HepG2 (cell line): Measurements from ENCODE around the gene KIFC1. TPM values are rescaled to one million over a fixed set of nuclear protein-coding genes. Genes with fewer than 3 reads are reported as not detected.
A peak's percentile ranks its signal among the peaks of the same experiment; 100 is the strongest.

ENCODE experiments used
- AGO2 ChIP-seq: fragments of 200-400 bp; formaldehyde crosslinking; optimal IDR thresholded peaks from 2 replicates; pipeline ENCODE3; 2017; ENCODE audit warnings: mild to moderate bottlenecking, low read depth, low read length, moderate library complexity
- CEBPB ChIP-seq: IDR thresholded peaks from 2 replicates; pipeline ENCODE4 v1.6.1; 2011; ENCODE audit warnings: low read depth, low read length, improper control_type of control experiment, borderline replicate concordance
- CEBPG ChIP-seq: IDR thresholded peaks from 2 replicates; pipeline ENCODE4 v1.6.1; 2016
- CHD2 ChIP-seq: IDR thresholded peaks from 2 replicates; pipeline ENCODE4 v1.6.1; 2011; ENCODE audit warnings: low read depth, low read length, improper control_type of control experiment
- EHMT2 ChIP-seq: fragments of 200-600 bp; sonication (generic); IDR thresholded peaks from 2 replicates; pipeline ENCODE4 v1.7.0; 2017; ENCODE audit warnings: antibody characterized with exemption, low read depth, low read length, borderline replicate concordance
- IRF1 ChIP-seq: sonication (generic); formaldehyde crosslinking; IDR thresholded peaks from 2 replicates; pipeline ENCODE4 v1.4.0; 2020; ENCODE audit warnings: low read depth, mild to moderate bottlenecking, missing genetic modification reagents
- MTF2 ChIP-seq: sonication (generic); formaldehyde crosslinking; IDR thresholded peaks from 2 replicates; pipeline ENCODE4 v1.5.0; 2020; ENCODE audit warnings: missing genetic modification reagents, borderline replicate concordance
- NCOA1 ChIP-seq: sonication (generic); formaldehyde crosslinking; IDR thresholded peaks from 2 replicates; pipeline ENCODE4 v1.9.0; 2021; ENCODE audit warnings: missing genetic modification reagents
- RARG ChIP-seq: sonication (generic); formaldehyde crosslinking; IDR thresholded peaks from 2 replicates; pipeline ENCODE4 v1.4.0; 2020; ENCODE audit warnings: low read depth, mild to moderate bottlenecking, missing genetic modification reagents
- SETDB1 ChIP-seq: sonication (generic); formaldehyde crosslinking; IDR thresholded peaks from 2 replicates; pipeline ENCODE4 v1.5.1; 2020; ENCODE audit warnings: missing genetic modification reagents, mild to moderate bottlenecking, borderline replicate concordance
- ZBTB37 ChIP-seq: sonication (generic); formaldehyde crosslinking; IDR thresholded peaks from 2 replicates; pipeline ENCODE4 v1.4.0; 2020; ENCODE audit warnings: mild to moderate bottlenecking, missing genetic modification reagents
- ZNF383 ChIP-seq: sonication (generic); formaldehyde crosslinking; IDR thresholded peaks from 2 replicates; pipeline ENCODE4 v1.4.0; 2020; ENCODE audit warnings: missing genetic modification reagents, mild to moderate bottlenecking, borderline replicate concordance
- ZNF431 ChIP-seq: sonication (generic); formaldehyde crosslinking; IDR thresholded peaks from 2 replicates; pipeline ENCODE4 v1.9.0; 2022; ENCODE audit warnings: missing genetic modification reagents, low read depth, mild to moderate bottlenecking, borderline replicate concordance
- ZNF468 ChIP-seq: sonication (generic); formaldehyde crosslinking; IDR thresholded peaks from 2 replicates; pipeline ENCODE4 v1.8.0; 2022; ENCODE audit warnings: mild to moderate bottlenecking, moderate library complexity, missing genetic modification reagents
- ZNF749 ChIP-seq: sonication (generic); formaldehyde crosslinking; IDR thresholded peaks from 2 replicates; pipeline ENCODE4 v1.8.0; 2022; ENCODE audit warnings: mild to moderate bottlenecking, missing genetic modification reagents, moderate library complexity, borderline replicate concordance
- ZNF75D ChIP-seq: sonication (generic); formaldehyde crosslinking; IDR thresholded peaks from 2 replicates; pipeline ENCODE4 v1.8.1; 2023; ENCODE audit warnings: missing genetic modification reagents, mild to moderate bottlenecking, borderline replicate concordance
- ZSCAN22 ChIP-seq: sonication (generic); formaldehyde crosslinking; IDR thresholded peaks from 2 replicates; pipeline ENCODE4 v1.4.0; 2020; ENCODE audit warnings: mild to moderate bottlenecking, missing genetic modification reagents
- polyA plus RNA-seq, 8 experiments: library from polyadenylated mRNA; depleted of rRNA in 3 of 8; stranded (reverse) in 7 of 8; unstranded in 1 of 8; fragments of >200 nt; fragmentation: Illumina TruSeq in 4 of 8; extraction: Trizol in 4 of 8; gene quantifications; 2 replicates each; pipeline versions ENCODE4 v1.2.1 to v1.2.3, GENCODE V29; 2011 to 2016; ENCODE audit warnings: low read depth in 4 of 8, missing spikeins in 1 of 8, mixed read lengths in 1 of 8; ENCODE audit not compliant: insufficient read depth in 1 of 8
- total RNA-seq, 5 experiments: library from RNA; depleted of rRNA; stranded (reverse); fragments of >200 nt; fragmentation: Illumina TruSeq; extraction: Trizol; gene quantifications; 2 replicates each; pipeline ENCODE4 v1.2.3, GENCODE V29; 2016; ENCODE audit warnings: low read depth in 1 of 5
- TF ChIP-seq, protein P1 (sequence below): sonication (generic); formaldehyde crosslinking; IDR thresholded peaks from 2 replicates; pipeline ENCODE4 v1.5.1; 2020; ENCODE audit warnings: mild to moderate bottlenecking, moderate library complexity, missing genetic modification reagents
- TF ChIP-seq, protein P2 (sequence below): sonication (generic); formaldehyde crosslinking; IDR thresholded peaks from 2 replicates; pipeline ENCODE4 v1.4.0; 2020; ENCODE audit warnings: mild to moderate bottlenecking, missing genetic modification reagents
- TF ChIP-seq, protein P3 (sequence below): sonication (generic); formaldehyde crosslinking; IDR thresholded peaks from 2 replicates; pipeline ENCODE4 v1.8.0; 2023; ENCODE audit warnings: mild to moderate bottlenecking, missing genetic modification reagents
- TF ChIP-seq, protein P4 (sequence below): sonication (generic); formaldehyde crosslinking; conservative IDR thresholded peaks from 2 replicates; pipeline ENCODE4 v1.8.0; 2022; ENCODE audit warnings: missing genetic modification reagents

KIFC1 gene
- total and polyA plus RNA-seq, 2 of the 13 experiments (the other 11 are each of a cell fraction or from before 2014, with no cell fraction given): 25.0 to 45.5 TPM

DNA sequence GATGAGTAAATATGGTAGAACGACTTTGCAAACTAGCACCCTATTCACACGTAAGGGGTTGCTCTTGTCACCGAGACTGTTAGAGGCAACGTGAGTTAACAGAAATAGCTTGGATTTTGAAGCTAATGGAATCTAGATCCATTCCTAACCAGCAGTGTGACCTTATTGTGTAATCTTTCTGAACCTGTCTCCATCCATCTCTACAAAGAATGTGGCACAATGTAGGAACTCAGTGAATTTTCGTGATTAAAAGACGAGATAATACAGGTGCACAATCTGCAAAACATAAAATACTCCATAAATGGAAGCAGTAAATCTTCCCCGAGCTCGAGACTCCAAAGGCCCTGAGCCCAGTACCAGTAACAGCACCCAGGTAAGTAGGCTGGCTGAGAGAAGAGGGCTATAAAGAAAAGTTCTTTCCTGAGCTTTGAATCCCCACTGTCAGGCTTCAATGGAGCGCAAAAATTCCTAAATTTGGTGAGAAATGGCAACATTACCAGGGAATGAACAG, 801 bp upstream of the KIFC1 start (continued):
- TF ChIP-seq MTF2 (CRISPR knock-in tag) (0 out of 2 replicates have a peak, but pooled peaks have one; percentile 20), CEBPG (peak; percentile 62), ZNF383 (0 out of 2 replicates have a peak, but pooled peaks have one; percentile 6), CEBPB (peak; percentile 83), IRF1 (CRISPR knock-in tag) (no peak), ZNF75D (CRISPR knock-in tag) (peak; percentile 66; the same call in 1 of the 2 replicates), RARG (CRISPR knock-in tag) (0 out of 2 replicates have a peak, but pooled peaks have one; percentile 53), EHMT2 (peak; percentile 87), ZNF468 (CRISPR knock-in tag) (0 out of 2 replicates have a peak, but pooled peaks have one; percentile 49), ZNF749 (CRISPR knock-in tag) (0 out of 2 replicates have a peak, but pooled peaks have one; percentile 11), CHD2 (no peak), ZNF431 (CRISPR knock-in tag) (0 out of 2 replicates have a peak, but pooled peaks have one; percentile 13), AGO2 (no peak), NCOA1 (0 out of 2 replicates have a peak, but pooled peaks have one; percentile 28), SETDB1 (CRISPR knock-in tag) (0 out of 2 replicates have a peak, but pooled peaks have one; percentile 23), ZSCAN22 (CRISPR knock-in tag) (0 out of 2 replicates have a peak, but pooled peaks have one; percentile 32), ZBTB37 (CRISPR knock-in tag) (peak; percentile 80; the same call in 1 of the 2 replicates)
- TF ChIP-seq, protein P1, sequence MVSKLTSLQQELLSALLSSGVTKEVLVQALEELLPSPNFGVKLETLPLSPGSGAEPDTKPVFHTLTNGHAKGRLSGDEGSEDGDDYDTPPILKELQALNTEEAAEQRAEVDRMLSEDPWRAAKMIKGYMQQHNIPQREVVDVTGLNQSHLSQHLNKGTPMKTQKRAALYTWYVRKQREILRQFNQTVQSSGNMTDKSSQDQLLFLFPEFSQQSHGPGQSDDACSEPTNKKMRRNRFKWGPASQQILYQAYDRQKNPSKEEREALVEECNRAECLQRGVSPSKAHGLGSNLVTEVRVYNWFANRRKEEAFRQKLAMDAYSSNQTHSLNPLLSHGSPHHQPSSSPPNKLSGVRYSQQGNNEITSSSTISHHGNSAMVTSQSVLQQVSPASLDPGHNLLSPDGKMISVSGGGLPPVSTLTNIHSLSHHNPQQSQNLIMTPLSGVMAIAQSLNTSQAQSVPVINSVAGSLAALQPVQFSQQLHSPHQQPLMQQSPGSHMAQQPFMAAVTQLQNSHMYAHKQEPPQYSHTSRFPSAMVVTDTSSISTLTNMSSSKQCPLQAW (CRISPR knock-in tag): peak; percentile 9; the same call in 1 of the 2 replicates
- TF ChIP-seq, protein P2, sequence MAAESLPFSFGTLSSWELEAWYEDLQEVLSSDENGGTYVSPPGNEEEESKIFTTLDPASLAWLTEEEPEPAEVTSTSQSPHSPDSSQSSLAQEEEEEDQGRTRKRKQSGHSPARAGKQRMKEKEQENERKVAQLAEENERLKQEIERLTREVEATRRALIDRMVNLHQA (CRISPR knock-in tag): 0 out of 2 replicates have a peak, but pooled peaks have one; percentile 46
- TF ChIP-seq, protein P3, sequence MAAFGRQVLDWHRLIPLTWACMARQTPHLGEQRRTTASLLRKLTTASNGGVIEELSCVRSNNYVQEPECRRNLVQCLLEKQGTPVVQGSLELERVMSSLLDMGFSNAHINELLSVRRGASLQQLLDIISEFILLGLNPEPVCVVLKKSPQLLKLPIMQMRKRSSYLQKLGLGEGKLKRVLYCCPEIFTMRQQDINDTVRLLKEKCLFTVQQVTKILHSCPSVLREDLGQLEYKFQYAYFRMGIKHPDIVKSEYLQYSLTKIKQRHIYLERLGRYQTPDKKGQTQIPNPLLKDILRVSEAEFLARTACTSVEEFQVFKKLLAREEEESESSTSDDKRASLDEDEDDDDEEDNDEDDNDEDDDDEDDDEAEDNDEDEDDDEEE (CRISPR knock-in tag): 0 out of 2 replicates have a peak, but pooled peaks have one; percentile 7
- TF ChIP-seq, protein P4, sequence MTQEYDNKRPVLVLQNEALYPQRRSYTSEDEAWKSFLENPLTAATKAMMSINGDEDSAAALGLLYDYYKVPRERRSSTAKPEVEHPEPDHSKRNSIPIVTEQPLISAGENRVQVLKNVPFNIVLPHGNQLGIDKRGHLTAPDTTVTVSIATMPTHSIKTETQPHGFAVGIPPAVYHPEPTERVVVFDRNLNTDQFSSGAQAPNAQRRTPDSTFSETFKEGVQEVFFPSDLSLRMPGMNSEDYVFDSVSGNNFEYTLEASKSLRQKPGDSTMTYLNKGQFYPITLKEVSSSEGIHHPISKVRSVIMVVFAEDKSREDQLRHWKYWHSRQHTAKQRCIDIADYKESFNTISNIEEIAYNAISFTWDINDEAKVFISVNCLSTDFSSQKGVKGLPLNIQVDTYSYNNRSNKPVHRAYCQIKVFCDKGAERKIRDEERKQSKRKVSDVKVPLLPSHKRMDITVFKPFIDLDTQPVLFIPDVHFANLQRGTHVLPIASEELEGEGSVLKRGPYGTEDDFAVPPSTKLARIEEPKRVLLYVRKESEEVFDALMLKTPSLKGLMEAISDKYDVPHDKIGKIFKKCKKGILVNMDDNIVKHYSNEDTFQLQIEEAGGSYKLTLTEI (CRISPR knock-in tag): no peak
